ENCODE data around the gene ELMO3.

- TF ChIP-seq, protein P1, sequence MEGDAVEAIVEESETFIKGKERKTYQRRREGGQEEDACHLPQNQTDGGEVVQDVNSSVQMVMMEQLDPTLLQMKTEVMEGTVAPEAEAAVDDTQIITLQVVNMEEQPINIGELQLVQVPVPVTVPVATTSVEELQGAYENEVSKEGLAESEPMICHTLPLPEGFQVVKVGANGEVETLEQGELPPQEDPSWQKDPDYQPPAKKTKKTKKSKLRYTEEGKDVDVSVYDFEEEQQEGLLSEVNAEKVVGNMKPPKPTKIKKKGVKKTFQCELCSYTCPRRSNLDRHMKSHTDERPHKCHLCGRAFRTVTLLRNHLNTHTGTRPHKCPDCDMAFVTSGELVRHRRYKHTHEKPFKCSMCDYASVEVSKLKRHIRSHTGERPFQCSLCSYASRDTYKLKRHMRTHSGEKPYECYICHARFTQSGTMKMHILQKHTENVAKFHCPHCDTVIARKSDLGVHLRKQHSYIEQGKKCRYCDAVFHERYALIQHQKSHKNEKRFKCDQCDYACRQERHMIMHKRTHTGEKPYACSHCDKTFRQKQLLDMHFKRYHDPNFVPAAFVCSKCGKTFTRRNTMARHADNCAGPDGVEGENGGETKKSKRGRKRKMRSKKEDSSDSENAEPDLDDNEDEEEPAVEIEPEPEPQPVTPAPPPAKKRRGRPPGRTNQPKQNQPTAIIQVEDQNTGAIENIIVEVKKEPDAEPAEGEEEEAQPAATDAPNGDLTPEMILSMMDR (conservative IDR thresholded peaks at IDR 0.05 in 1 of 2, IDR thresholded peaks at IDR 0.05 in 1 of 2; ENCODE audit: low read depth in 1 of 2, low read length in 2 of 2): no peak
- TF ChIP-seq EZH2 (IDR thresholded peaks at IDR 0.05; ENCODE audit: low read length, missing control alignments): no peak
These were observed 47.8 kb downstream of the ELMO3 start for GRCh38 chr16:67246756-67247191.

Data from fibroblast of lung (primary cell).